Cerebellar nuclear complex (tissue), 1 donor: Measurements from ENCODE around the gene DCUN1D5.
"Not testable (repeated sequence)": the region's sequence is repeated elsewhere in the genome, so short reads cannot be mapped to it uniquely, and the experiment has no call there.

Source experiments
- DNase-seq, 2 experiments: peaks; one replicate each; lab custom pipeline; 2025; lab: John Stamatoyannopoulos, UW

The DCUN1D5 gene

DNA sequence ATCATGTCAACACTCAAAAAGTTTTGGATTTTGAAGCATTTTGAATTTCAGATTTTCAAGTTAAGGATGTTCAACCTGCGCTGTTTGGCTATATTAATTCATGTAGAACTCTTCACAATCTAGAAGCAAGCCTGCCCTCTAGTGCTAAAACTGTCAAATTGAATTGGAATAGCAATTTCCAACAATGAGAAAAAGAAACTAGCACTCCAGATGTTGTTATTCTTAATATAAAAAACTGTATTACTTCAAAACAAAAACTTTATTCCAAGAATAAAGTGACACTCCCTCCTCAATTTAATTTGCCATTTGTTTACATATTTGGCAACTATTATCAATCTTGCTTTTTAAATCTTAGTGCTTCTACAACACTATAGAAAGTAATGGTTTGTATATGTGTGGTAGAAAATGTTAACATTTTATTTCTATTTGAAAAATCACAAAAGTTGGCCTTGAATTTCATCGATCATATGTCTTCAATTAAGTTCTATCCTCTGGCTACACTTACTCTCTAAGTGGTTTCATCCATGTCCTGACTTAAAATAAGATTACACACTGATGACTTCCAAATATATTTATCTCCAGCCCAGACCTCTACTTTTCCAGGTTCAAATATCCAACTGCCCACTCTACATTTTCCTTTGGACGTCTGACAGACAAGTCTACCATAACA lies 36.6 kb downstream of the DCUN1D5 start:
- no peak for DNase-seq

GRCh38 chr11:103053997-103054396 lies 38.0 kb downstream of the DCUN1D5 start:
- DNase-seq: no peak

- DNase-seq: no peak
These were observed 40.0 kb downstream of the DCUN1D5 start for GRCh38 chr11:103051981-103052380.

DNA sequence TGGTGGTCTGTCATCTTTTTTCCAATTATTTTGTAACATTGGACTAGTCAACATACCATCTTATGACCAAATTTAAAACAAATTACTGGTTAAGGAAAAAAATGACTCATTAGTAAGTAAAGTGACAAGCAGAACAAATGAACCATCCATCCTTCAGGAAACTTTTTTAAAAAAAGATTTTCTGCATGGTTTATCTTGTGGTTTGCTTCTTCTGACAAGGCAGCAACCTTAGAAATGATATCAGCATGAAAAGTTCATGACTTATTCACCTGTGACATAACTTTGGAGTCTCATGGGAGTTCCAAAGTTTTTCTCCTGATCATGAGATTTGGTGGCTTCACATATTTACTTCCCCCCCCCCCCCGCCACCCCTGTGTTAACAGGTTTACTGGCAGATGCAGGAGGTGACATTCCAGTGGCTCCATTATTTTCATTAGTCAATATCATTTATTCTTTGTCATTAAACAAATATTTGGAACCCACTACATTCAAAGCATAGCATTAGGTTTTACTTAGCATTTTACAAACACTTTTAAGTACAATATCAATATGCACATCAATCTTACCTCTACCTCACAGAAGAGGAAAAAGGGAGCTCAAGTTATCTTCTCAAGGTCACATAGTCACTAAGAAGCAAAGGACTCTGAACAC lies 40.7 kb downstream of the DCUN1D5 start:
- DNase-seq: no peak

GRCh38 chr11:103050351-103050750 lies 41.6 kb downstream of the DCUN1D5 start:
- no peak for DNase-seq

- DNase-seq: no peak
These were observed 44.1 kb downstream of the DCUN1D5 start for GRCh38 chr11:103047837-103048236.

GRCh38 chr11:103043826-103044678 lies 47.9 kb downstream of the DCUN1D5 start:
- no peak for DNase-seq

GRCh38 chr11:103042161-103042560 lies 49.8 kb downstream of the DCUN1D5 start:
- DNase-seq: no peak

- no peak for DNase-seq
These were observed 56.0 kb downstream of the DCUN1D5 start for GRCh38 chr11:103035791-103036434.

- no peak for DNase-seq
These were observed 56.7 kb downstream of the DCUN1D5 start for GRCh38 chr11:103035216-103035615.

GRCh38 chr11:103031834-103032233 lies 60.1 kb downstream of the DCUN1D5 start:
- no peak for DNase-seq

- no peak for DNase-seq
These were observed 62.6 kb downstream of the DCUN1D5 start for GRCh38 chr11:103029401-103029800.

DNA sequence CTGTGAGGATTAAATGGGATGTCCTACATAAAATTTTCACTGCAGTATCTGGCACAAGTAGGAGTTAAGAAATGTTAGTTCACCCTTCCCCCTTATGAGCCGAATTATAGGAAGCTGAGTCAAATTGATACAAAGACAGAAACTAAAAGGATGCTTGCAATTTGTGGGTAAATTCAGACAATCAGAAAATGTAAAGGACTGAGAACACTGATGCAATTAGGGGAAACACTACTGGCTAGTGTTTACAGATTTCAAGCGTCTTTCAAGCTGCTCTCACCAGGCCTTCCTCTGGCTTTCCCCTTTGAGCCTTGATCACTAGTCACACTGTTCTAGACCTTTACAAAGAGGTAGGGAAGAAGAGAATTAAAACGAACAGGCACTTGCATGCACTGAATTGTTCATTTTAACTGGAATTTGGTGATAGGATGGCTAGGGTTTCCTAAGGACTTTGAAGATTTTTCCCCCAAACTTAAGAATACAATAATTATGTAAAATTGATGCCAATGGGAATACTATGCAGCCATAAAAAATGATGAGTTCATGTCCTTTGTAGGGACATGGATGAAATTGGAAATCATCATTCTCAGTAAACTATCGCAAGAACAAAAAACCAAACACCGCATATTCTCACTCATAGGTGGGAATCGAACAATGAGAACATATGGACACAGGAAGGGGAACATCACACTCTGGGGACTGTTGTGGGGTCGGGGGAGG lies 63.5 kb downstream of the DCUN1D5 start:
- DNase-seq: not testable (repeated sequence)

DNA sequence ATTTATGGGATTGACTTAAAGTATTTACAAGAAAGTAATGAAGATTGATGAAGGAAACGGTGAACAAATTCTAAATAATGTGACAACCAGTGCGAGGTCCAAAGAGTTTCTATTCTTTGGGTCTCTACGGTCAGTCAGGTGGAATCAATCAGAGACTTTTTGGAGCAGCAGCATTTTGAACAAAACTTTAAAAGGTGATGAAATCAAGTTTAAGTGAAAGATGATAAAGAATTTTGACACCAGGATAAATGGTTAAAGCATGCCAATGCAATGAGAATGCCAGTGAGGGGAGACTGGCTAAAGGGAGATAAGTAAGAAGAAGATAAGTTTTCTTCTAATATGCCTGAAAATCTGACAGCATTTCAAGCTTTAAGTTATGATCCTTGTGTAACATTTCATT lies 67.9 kb downstream of the DCUN1D5 start:
- DNase-seq: no peak

DNA sequence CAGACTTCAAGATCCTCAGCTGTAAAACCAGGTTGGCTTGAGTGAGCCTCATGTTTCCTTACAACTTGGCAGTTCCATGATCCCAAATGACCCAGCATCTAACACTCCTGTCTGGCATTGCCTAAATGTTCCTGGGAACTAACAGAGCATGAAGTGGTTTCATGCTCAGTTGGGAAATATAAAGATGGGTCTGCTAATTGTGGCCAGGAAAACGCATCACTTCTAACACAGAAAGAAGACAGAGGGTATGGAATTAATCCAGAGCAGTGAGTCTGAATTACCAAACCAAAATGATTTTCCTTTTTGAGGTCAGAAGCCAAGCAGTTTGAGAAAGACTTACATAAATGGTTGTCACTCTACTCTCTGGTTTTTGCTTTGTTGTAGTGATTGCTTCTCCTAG lies 75.9 kb downstream of the DCUN1D5 start:
- DNase-seq: no peak

DNA sequence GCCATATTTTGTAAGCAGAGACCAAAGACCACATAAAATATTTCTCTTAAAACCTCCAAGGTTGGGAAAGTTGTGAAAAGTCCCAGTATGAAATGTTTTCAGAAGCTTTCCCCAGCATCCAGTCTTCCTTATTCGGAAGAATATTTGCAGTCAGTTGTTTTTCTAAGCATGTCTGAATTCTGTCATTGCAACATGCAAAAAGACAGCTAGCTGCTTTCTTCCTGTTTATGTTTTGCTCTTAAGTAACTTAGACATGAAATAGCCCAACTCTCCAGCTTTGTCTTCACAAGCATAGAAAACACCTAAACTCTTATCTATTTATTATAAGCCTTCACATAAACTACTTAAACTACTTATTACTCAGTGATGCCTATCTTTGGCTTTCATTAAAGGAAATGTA lies 78.5 kb downstream of the DCUN1D5 start:
- DNase-seq: no peak
